Epithelial cell of esophagus (primary cell): ENCODE measurements around the gene USP20.
"Not testable (repeated sequence)": the region's sequence is repeated elsewhere in the genome, so short reads cannot be mapped to it uniquely, and the experiment has no call there.

Source experiments
- DNase-seq: peaks from one replicate; pipeline ENCODE4 v3.0.0; 2010; ENCODE audit warnings: low read depth
- H3K4me3 ChIP-seq: 2 replicates; pipeline ENCODE4 v1.5.1; 2011; ENCODE audit warnings: mild to moderate bottlenecking, low read length, control low read depth
- CTCF ChIP-seq: IDR thresholded peaks from 2 replicates; pipeline ENCODE4 v1.5.1; 2011; ENCODE audit warnings: low read depth, mild to moderate bottlenecking, low read length, control low read depth, inconsistent platforms; ENCODE audit not compliant: insufficient read depth; ENCODE audit errors: missing control alignments

Gene USP20

GRCh38 chr9:129835128-129835859, at the start of gene USP20, which contains the start of gene C9orf78:
Gene USP20 (plus strand): TSS chr9:129835458. CDS start chr9:129852556, 17,098 bp downstream.
Gene C9orf78 (minus strand): TSS chr9:129835275. CDS start chr9:129835221, 54 bp downstream.
- peak; percentile 97 for DNase-seq
- H3K4me3 ChIP-seq, result peak within 1 kb of the TSS; percentile 91
- no peak for TF ChIP-seq CTCF

GRCh38 chr9:129785866-129786265, 49.4 kb upstream of the USP20 start:
- TF ChIP-seq CTCF, result no peak
- peak; percentile 19 for DNase-seq
- H3K4me3 ChIP-seq, result no peak overlapping the region

GRCh38 chr9:129786481-129786880, 48.8 kb upstream of the USP20 start:
- no peak for TF ChIP-seq CTCF
- DNase-seq, result no peak
- no peak overlapping the region for H3K4me3 ChIP-seq

GRCh38 chr9:129794549-129794948, 40.7 kb upstream of the USP20 start:
- TF ChIP-seq CTCF, result no peak
- DNase-seq, result no peak
- H3K4me3 ChIP-seq, result no peak overlapping the region

- DNase-seq, H3K4me3 ChIP-seq: not testable (repeated sequence)
Observed at GRCh38 chr9:129796029-129796428, 39.2 kb upstream of the USP20 start.

- no peak overlapping the region for H3K4me3 ChIP-seq
- no peak for DNase-seq
- TF ChIP-seq CTCF, result no peak
Observed at GRCh38 chr9:129798973-129799372, 36.3 kb upstream of the USP20 start.

GRCh38 chr9:129801504-129801903, 33.8 kb upstream of the USP20 start:
- DNase-seq, result no peak
- no peak for TF ChIP-seq CTCF
- no peak overlapping the region for H3K4me3 ChIP-seq
